NCI-H1092 treated with DMSO at 0.1 percent for 48 hours (cell line): Measurements from ENCODE around the gene RASA3.

Experiments
- DNase-seq: peaks from one replicate; lab custom pipeline; 2025; lab: John Stamatoyannopoulos, UW

RASA3 gene

GRCh38 chr13:114067381-114067885 is 65.0 kb downstream of the RASA3 start:
- DNase-seq = no peak

DNA sequence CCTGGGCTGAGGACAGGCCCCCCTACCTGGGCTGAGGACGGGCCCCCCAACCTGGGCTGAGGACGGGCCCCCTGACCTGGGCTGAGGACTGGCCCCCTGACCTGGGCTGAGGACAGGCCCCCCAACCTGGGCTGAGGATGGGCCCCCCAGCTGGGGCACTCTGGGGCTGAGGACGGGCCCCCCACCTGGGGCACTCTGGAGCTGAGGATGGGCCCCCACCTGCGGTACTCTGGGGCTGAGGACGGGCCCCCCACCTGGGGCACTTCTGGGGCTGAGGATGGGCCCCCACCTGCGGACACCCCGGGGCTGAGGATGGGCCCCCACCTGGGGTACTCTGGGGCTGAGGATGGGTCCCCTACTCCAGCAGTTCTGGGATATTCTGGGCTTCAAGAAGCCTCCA is 65.5 kb downstream of the RASA3 start:
- DNase-seq = no peak

DNA sequence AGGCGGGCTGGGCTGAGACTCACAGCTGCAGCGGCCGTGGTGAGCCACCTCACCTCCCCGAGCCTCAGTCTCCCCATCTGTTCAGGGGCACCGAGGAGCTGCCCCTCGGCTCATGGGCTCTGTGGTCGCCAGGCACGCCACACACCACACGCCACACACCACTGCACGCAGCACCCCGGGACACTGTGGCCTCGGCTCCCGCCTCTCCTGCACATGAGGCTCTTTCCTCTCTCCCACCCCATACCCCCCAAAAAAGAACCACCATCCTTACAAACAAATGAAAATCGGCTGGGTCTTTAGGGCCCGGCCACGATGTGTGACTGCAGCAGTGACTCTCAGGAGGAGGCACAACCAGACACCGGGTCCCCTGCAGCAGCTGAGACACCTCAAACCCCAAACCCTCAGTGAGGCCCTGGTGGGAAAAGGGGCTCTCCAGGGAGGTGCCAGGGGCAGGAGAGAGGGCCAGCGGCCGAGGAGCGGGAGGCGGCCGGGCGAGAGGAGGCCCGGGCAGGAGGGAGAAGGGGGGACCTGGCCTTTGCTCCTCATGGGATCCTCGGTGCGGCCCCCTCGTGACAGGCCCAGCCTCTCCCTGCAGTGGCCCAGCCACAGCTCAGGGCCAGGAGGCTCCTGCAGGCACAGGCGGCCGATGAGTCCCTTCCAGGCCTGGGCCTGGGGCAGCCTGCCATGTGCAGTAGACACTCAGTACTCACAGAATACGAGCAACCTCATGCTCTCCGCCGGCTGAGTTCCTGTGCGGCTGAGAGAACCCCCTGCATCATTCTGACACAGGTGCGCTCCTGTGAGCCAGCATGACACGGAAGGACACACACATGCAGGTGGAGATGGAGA is 66.3 kb downstream of the RASA3 start:
- no peak for DNase-seq

DNA sequence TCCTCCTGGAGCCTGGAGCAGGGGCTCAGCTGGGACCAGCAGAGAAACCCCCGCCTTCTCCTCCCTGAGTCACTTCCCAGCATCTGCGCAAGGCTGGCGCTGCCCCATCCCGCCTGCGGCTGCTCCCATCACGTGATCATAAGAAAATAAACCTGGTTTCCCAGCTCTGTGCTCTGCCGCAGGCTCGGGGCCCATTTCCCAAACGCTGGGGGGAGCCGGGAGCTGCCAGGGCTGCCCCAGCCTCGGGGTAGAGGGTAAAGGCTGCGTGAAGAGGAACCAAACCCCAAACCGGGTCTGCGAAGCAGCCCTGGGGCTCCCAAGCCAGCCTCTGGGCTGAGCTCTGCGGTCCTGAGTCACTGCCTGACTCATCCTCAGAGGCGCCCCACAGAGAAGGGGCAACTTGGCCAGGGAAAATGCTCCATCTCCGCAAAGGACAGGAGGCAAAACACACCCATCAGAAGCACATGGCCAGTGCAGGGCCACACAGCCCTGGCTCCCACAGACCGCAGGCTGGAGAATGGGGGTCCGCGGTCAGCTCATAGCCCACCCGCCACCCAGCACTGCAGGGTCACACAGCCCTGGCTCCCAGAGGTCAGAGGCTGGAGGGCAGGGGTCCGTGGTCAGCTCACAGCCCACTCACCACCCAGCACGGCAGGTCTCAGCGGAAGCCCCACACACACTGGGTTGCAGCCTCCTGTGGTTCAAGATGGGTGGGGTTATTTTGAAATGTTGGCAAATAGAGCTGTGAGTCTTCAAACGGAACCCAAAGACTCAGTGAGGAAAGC is 67.1 kb downstream of the RASA3 start:
- peak; percentile 51 for DNase-seq

- no peak for DNase-seq
These were observed 67.8 kb downstream of the RASA3 start for GRCh38 chr13:114064450-114065140.

- DNase-seq = no peak
These were observed 68.6 kb downstream of the RASA3 start for GRCh38 chr13:114063545-114064449.

- DNase-seq = no peak
These were observed 69.7 kb downstream of the RASA3 start for GRCh38 chr13:114062754-114063153.

- no peak for DNase-seq
These were observed 70.1 kb downstream of the RASA3 start for GRCh38 chr13:114062341-114062740.

DNA sequence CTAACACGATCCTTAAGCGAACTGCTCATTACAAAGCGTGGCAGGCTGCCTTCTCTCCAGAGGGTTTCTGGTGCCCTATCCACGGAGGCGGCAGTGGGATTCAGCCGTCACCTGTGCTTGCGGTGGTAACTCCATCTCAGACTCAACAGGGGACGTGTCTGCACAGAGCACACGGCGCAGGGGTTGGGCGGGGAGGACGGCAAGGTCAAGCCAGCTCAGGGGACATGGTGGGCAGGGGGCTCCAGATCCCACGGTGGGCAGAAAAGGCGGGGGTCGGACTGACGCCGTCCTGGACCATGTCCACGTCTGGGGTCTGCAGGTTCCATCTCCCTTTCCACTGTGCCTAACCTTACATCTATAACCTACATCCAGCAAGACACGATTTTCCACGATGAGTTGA is 70.7 kb downstream of the RASA3 start:
- no peak for DNase-seq

- DNase-seq = no peak
These were observed 71.4 kb downstream of the RASA3 start for GRCh38 chr13:114061047-114061446.

- no peak for DNase-seq
These were observed 72.2 kb downstream of the RASA3 start for GRCh38 chr13:114059946-114060860.

DNA sequence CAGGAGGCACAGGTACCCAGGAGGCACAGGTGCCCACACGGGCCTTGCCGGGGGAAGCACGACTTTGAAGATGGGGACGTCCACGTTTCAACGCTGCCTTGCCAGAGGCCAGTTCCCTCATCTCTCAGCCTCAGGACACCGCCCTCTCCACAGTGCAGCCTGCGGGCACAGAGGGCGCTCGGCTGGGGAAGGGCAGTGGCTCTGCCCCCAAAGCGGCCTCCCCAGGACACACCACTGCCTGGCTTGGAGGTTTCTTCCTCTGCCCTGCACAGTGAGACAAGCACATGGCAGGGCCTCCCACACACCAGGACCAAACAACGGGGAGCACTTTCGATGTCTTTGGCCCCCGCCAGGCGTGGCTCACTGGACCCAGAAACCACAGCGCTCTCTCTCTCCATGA is 73.0 kb downstream of the RASA3 start:
- no peak for DNase-seq

DNA sequence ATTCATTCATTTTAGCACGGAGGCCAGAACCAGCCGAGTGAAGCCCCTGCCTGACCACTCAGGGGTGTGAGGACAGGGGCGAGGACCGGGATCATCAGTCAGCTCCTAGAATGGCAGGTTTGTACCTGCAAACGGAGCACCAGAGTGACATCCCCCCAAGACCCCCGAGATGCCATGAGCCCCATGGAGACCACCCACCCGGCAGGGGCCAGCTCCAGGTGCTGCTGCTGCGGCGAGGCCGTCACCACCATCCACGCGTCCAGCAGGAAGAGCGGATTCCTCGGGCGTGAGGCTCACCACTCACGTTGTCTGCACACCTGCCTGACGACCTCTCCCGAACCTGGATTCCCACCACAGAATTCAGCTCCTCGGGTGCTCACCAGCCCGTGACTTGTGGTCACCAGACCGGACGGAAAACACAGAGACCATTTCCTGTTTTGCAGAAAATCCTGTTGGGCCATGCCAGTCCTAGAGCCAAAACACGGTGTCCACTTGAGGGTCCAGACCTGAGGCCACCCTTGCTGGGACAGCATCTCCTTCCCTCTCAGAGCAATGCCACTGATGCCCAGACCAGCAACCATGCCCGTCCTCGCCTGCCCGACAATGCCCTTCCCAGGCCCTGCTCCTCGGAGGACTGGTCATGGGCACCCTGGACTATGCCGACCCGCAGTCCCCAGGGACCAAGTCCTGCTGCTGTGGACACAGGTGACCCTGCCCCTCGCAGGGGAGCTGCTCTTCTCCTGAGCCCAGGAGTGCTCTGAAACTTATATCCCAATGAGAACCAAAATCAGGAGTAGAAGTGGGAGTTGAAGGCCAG is 74.2 kb downstream of the RASA3 start:
- no peak for DNase-seq

- DNase-seq = peak; percentile 65
These were observed 75.0 kb downstream of the RASA3 start for GRCh38 chr13:114057166-114058050.

GRCh38 chr13:114056205-114057013 is 76.0 kb downstream of the RASA3 start:
- no peak for DNase-seq

- DNase-seq = no peak
These were observed 76.7 kb downstream of the RASA3 start for GRCh38 chr13:114055766-114056165.

- no peak for DNase-seq
These were observed 77.5 kb downstream of the RASA3 start for GRCh38 chr13:114054830-114055439.
